GM12891 (cell line): Measurements from ENCODE around the gene MYH6.

Experiments used
- POLR2A ChIP-seq: IDR thresholded peaks from 2 replicates; pipeline ENCODE4 v1.6.1; 2011; ENCODE audit warnings: low read depth, low read length, control low read depth
- POLR2AphosphoS5 ChIP-seq: IDR thresholded peaks from 2 replicates; pipeline ENCODE4 v1.6.1; 2011; ENCODE audit warnings: low read depth, low read length, control low read depth
- TAF1 ChIP-seq: IDR thresholded peaks from 2 replicates; pipeline ENCODE4 v1.6.1; 2011; ENCODE audit warnings: low read depth, low read length, control low read depth

GRCh38 chr14:23447361-23448350 is 39.6 kb upstream of the MYH6 start:
- TF ChIP-seq POLR2A (no peak), POLR2AphosphoS5 (no peak), TAF1 (no peak)
